SKM-1 treated with dmso at 0.1 percent for 144 hours (cell line): Measurements from ENCODE around the gene POLR2J.
"Not testable (repeated sequence)": the region's sequence is repeated elsewhere in the genome, so short reads cannot be mapped to it uniquely, and the experiment has no call there.

Experiments
- DNase-seq: peaks from one replicate; lab custom pipeline; 2025; ENCODE audit not compliant: unreplicated experiment; lab: John Stamatoyannopoulos, UW

Gene POLR2J

GRCh38 chr7:102478314-102479208, at the start of gene POLR2J:
Gene POLR2J, minus strand, starts transcription at chr7:102478922. Its CDS starts 62 bp downstream, at chr7:102478860.
- DNase-seq = not testable (repeated sequence)

DNA sequence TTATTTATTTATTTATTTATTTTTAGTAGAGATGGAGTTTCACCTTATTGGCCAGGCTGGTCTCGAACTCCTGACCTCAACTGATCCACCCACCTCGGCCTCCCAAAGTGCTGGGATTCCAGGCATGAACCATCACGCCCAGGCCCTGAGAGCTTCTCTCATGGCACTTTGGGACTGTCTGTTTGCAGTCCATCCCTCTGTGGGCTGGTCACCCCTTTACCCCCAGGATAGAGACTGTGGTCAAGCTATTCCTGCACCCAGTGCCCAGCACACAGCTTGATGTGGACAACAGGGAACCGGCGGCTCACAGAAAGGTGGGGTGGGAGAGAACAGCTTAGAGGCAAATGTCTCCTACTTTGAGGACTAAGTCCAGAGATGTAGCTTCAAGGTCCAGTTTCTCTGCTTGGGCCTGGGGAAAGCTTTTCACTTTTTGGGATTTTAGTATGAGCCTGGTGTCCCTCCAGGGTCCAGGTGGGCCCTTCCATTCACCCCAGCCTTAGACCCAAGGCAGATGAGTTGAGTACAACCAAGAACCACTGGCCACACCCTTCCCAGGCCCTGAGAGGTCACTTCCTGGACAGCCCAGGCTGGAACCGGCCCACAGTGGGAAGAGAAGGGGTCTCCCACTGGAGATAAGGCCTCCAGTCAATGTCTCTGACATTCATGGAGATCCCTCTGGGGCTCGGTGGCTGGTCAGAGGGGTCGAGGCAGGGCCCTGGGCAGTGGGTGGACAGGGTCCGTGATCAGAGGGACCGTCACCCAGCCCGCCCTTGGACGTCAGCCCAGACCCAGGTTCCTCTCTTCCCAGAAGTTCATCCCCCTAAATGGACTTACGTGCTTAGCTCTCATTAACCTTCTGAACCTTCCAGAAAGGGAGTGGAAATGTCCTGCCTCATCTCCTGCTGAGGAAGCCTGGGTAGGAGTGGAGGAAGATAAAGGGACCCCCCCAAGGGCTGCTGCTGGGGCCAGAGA, 49.4 kb upstream of the POLR2J start:
- DNase-seq = not testable (repeated sequence)

GRCh38 chr7:102527182-102527581, 48.5 kb upstream of the POLR2J start:
- not testable (repeated sequence) for DNase-seq

- DNase-seq = not testable (repeated sequence)
Observed at GRCh38 chr7:102524803-102525202, 46.1 kb upstream of the POLR2J start.

- DNase-seq = not testable (repeated sequence)
Observed at GRCh38 chr7:102520797-102521196, 42.1 kb upstream of the POLR2J start.

GRCh38 chr7:102517550-102518147, 38.9 kb upstream of the POLR2J start, which contains the start of gene RASA4B:
Gene RASA4B, minus strand, starts transcription at chr7:102517777. Its CDS starts 67 bp downstream, at chr7:102517710.
- DNase-seq = not testable (repeated sequence)

- not testable (repeated sequence) for DNase-seq
Observed at GRCh38 chr7:102516951-102517350, 38.2 kb upstream of the POLR2J start.

- not testable (repeated sequence) for DNase-seq
Observed at GRCh38 chr7:102515889-102516288, 37.2 kb upstream of the POLR2J start.

DNA sequence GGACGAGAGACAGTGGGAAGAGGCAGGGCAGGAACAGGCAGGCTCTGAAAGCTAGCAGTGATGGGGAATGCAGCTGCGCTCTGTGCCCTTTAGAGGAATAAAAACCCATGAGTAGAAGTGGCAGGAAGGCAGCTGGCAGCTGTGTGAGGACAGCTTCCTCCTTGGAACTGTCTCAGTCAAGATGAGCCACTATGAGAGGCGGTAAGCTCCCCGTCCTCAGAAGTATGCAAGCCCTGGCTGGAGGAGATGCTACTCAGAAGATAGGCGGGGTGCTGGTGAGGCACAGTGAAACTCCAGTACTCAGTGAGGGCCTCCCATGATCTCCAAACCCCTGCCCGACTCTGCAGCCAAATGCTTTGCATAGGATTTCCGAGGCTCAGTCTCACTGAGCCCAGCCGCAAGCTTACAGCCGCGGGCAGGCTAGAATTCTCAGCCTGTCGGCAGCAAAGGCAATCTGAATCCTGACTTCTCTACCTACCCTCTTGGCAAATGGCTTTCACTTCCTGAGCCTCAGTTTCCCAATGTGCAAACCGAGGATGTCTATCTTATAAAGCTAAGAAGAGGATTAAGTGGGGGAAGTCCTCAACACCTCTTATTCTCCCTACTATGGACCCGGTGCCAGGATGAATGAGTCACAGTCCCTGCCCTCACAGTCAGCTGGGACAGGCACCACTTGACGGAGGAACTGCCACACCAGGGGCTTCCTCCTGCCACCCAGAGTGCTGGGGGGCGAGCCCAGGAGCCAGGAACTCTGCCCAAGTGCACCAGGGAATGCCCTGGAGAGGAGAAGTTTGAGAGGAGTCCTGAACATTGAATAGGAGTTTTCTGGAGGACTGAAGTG, 36.4 kb upstream of the POLR2J start:
- not testable (repeated sequence) for DNase-seq

GRCh38 chr7:102512642-102513221, 34.0 kb upstream of the POLR2J start:
- not testable (repeated sequence) for DNase-seq

GRCh38 chr7:102511860-102512522, 33.3 kb upstream of the POLR2J start:
- DNase-seq = not testable (repeated sequence)

- not testable (repeated sequence) for DNase-seq
Observed at GRCh38 chr7:102510575-102510974, 31.9 kb upstream of the POLR2J start.

- not testable (repeated sequence) for DNase-seq
Observed at GRCh38 chr7:102507410-102508088, 28.8 kb upstream of the POLR2J start.

DNA sequence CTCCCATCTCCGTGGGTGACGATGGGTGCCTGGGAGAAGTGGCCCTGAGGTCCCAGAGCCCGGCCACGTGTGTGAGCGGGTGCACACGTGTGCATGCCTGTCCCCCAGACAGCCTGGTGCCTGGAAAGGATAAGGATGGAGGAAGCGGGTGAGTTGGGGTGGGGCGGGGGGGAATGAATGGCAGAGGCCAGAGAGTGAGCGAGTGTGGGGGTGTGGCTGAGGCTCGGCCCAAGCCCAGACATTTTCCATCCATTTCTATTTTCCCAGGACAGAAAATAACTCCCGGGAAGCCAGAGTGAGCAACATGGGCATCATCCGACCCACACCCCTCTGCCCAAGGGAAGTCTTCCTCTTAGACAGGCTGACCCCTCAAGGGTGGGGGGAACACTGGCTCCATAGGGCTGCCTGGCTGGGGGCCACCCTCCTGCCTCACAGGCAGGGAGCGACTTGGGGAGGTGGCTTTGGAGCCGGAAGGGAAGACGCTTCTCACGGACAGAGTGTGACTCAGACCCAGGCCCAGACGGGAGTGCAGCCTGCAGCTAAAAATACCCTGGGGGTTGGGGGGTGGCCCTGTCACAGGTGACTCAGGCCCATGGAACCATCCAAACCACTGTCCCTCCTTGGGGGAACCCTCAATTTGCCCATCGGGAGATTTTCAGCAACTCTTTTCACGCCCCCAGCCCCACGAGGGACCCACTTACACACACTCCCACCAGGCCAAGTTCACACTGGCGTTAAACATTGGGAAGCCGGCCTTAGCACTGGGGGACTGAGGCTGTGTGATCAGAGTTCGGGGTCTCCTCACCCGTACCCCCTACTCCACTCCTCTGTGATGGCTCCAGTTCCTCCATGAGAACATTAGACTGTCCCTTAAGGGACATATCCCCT, 26.8 kb upstream of the POLR2J start:
- not testable (repeated sequence) for DNase-seq

GRCh38 chr7:102503141-102503540, 24.4 kb upstream of the POLR2J start:
- not testable (repeated sequence) for DNase-seq

GRCh38 chr7:102498321-102498720, 19.6 kb upstream of the POLR2J start:
- not testable (repeated sequence) for DNase-seq

DNA sequence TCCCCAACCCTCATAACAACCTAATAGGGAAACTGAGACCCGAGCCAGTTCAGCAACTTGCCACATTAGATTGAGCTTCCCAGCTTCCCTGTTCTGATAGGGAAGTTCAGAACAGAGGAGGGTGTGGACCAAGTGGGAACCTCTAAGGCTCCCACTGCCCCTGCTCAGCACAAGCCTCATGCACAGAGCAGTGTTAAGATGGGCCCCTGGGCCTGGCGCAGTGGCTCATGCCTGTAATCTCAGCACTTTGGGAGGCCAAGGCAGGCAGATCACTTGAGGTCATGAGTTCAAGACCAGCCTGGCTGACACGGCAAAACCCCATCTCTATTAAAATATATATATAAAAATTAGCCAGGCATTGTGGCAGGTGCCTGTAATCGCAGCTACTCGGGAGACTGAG, 18.6 kb upstream of the POLR2J start:
- DNase-seq = not testable (repeated sequence)
